Activated CD4-positive, alpha-beta T cell treated with anti-CD3 and anti-CD28 coated beads for 1 hour (primary cell): ENCODE data around the gene SPPL3.
A peak's percentile ranks its signal among the peaks of the same experiment; 100 is the strongest.

Experiments
- DNase-seq: peaks from one replicate; pipeline ENCODE4 v3.0.0-alpha.2; 2020

SPPL3 gene

GRCh38 chr12:120719496-120720233, 184.5 kb downstream of the SPPL3 start:
- DNase-seq: no peak

- no peak for DNase-seq
These were observed 185.1 kb downstream of the SPPL3 start for GRCh38 chr12:120719072-120719471.

- DNase-seq: no peak
These were observed 186.1 kb downstream of the SPPL3 start for GRCh38 chr12:120718055-120718454.

- peak; percentile 51 for DNase-seq
These were observed 190.2 kb downstream of the SPPL3 start for GRCh38 chr12:120713861-120714482.

- no peak for DNase-seq
These were observed 191.5 kb downstream of the SPPL3 start for GRCh38 chr12:120712610-120713009.
